LoVo (cell line): ENCODE measurements around the gene PAXX.
"Not testable (repeated sequence)": the region's sequence is repeated elsewhere in the genome, so short reads cannot be mapped to it uniquely, and the experiment has no call there.

ENCODE experiments used
- DNase-seq: peaks from one replicate; pipeline ENCODE4 v3.0.0-alpha.2; 2016; ENCODE audit warnings: low spot score

PAXX gene

DNA sequence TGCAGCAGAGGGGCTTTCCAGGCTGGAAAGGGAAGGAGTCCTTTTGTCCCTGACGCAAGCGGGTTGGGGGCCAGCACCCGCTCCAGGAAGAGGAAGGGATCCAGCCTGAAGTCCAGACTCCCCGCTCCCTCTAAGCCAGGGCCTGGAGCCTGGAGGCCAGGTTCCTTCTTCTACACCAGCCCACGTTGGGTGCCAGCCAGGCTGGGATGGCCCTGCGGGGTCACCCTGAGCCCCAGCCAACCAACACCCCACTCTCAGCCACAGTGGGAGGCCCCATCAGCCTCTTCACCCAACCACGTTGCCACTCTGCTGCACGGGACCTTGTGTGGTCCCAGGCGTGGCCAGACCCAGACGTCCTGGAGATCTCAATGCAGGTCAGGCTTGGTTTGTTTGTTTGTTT is 40.6 kb downstream of the PAXX start:
- DNase-seq: no peak

DNA sequence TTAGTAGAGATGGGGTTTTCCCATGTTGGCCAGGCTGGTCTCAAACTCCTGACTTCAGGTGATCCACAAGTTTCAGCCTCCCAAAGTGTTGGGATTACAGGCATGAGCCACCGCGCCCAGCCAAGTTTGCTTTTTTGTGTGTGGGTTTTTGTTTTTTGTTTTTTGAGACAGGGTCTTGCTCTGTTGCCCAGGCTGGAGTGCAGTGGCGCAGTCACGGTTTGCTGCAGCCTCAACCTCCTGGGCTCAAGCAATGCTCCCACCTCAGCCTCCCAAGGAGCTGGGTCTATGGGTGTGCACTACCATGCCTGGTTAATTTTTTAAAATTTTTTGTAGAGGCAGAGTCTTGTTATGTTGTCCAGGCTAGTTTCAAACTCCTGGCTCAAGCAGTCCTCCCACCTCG is 41.3 kb downstream of the PAXX start:
- not testable (repeated sequence) for DNase-seq

DNA sequence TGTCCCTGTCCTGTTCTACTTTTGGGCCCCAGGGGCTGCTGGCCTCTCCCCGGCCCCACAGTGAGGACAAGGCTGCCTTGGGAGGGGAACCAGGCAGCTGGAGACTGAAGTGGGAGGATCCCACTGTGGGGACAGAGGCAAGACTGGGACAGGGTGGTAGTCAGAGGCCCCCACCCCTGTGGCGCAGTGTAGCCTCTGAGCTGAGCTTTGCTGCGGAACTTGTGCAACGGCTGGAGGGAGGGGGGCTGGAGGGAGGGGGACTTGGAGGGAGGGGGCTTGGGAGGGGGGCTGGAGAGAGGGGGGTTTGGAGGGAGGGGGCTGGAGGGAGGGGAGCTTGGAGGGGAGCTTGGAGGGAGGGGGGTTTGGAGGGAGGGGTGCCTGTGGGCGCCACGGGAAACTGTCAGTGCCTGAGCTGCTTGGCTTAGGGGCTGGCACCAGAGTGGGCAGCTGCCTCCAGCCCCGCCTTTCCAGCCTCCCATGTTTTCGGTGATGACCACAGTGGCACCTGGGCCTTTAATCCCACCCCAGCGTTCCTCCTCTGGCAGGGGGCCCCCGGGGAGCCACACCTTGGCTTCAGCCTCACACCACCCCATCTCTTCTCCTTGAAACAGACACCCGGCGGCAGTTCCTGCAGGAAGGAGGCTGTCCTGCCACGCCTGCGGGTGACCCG is 42.0 kb downstream of the PAXX start:
- peak; percentile 2 for DNase-seq

DNA sequence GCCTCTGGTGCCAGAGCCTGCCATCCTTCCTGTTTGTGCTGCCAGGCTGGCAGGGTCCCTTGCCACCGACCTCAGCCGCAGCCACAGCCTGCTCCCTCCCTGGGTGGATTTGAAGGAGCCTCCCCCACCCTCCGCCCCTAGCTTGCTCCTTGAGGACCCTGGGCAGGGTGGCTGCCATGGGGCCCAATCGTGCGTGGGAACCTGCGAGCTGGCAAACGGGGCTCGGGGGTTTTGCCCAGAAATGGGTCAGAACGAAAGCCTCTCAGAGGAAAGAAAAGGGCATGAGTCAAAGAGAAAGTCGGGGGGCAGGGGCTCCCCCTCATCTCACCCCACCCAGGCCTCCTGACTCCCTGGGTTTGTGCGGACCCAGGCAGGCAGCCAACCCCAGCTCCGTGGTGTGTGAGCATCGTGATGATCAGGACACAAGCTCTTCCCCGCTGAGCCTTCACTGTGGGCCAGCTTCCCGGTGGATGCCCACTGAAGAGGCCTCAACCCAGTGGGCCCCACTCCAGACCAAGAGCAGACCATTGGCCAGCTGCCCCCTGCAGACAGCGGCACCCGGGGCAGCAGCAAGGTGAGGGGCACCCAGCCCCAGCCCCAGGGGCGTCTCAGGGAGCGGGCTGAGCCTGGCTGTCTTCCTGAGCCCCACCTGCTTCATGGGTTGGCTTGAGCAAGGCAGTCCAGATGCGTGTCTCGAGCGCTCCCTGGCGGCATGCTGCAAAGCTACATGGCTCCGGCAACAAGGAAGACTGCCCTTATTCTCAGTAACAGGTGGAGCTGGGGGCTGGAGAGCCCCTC is 42.7 kb downstream of the PAXX start:
- peak; percentile 82 for DNase-seq

DNA sequence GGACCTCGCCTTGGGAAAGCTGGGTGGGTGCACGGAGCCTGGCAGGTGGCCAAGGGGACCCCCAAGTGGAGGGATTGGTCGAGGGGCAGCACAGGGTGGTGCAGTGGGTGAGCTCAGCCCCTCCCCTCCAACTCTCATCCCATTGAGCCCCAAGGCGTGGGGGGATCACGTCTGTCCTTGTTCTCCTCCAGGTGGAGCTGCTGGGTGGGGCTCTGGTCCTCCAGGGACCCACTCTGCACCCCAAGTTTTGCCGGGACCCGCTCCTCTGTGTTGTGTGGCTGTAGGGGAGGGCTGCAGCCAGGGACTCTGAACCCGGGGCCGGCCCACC is 43.2 kb downstream of the PAXX start:
- DNase-seq: no peak

DNA sequence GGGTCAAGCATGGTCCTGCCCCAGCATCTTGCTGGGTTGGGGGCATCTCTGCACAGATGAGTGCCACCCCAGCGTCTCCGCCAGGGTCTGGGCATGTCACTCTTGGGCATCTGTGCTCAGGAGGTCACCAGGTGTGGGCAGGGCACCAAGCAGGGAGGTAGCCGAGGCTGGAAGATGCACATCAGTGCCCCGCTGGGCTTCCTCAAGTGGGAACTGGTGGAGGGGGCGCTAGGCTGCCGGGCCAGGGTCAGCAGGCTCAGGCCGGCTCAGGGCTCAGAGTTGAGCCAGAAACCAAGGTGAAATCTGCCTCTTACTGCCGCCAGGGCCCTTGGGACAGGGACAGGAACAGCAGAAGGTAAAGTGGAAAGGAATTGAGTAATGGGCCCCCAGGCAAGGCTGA is 43.7 kb downstream of the PAXX start:
- DNase-seq: no peak

DNA sequence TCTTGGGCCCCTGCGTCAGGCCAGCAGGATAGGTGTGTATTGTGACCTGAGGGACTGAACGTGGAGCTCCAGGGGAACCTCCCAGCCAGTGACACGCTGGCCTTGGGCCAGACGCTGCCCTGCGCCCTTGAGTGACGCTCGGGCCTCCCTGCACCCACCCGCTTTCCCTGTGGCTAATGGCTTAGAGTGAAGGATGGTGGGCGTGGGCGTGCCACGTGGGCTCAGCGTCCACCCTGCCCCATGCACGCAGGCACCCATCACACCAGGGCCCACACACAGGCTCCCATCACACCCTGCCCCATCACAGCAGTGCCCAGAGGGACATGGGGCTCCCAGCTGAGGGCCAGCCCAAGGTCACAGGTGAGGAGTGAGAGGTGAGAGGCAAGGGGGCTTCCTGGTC is 44.8 kb downstream of the PAXX start:
- DNase-seq: no peak

DNA sequence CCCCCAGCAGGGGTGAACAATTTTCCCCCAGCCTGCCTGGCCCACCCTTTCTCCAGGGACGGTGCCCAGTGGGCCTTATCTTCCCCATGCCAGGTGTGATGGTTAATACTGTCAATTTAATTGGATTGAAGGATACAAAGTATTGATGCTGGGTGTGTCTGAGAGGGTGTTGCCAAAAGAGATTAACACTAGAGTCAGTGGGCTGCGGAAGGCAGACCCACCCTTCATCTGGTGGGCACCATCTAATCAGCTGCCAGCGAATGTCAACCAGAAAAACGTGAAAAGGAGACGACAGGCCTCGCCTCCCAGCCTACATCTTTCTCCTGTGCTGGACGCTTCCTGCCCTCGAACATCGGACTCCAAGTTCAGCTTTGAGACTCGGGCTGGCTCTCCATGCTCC is 45.3 kb downstream of the PAXX start:
- no peak for DNase-seq

DNA sequence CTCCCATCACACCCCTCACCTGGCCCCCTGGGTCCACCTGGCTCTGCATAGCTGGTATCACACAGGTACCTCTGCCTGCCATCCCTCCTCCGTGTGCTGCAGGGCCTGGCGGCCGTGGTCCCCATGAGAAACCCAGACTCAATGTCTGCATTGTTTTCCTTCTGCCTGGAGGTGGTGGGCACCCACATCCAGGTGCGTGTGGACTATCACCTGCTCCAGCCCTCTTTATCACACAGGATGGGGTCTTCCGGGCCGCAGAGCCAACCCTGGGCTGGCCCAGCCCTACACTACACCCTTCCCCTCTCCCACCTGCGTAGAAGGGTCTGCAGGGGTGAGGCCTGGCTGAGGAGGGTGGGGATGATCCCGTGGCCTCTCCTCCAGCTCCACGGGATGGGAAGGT is 46.7 kb downstream of the PAXX start:
- DNase-seq: no peak

DNA sequence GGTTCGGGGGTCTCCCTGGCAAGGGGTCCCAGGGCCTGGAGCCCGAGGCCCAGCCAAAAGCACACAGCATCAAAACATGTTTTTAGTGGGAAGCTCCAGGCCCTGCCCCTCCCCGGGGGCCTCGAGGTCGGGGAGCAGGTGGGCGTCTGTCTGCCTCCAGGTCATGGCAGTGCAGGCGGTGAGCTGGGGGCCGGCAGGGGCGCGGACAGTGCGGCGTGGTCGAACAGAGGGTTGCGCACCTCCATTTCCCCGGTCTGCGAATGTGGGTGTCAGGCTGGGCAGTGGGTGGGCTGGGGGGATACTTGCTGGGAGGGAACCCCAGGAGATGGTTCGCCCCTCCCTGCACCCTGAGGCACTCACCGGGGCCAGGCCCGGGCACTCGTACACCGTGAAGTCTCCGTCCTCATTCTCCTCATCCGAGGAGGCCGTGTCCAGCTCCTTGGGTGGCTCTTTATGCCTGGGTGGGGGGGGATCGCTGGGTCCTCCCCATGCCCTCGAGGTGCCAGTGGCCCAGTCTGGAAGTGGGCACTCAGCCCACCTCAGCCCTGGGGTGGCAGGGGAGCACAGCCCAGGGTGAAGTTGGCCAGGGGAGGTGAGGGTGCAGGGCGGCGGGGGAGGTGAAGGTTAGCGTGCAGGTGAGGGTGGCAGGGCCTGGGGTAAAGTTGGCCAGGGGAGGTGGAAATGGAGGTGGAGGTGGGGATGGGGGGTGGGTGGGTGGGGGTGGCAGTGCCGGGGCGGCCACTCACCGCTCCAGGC is 47.6 kb downstream of the PAXX start:
- DNase-seq: no peak

DNA sequence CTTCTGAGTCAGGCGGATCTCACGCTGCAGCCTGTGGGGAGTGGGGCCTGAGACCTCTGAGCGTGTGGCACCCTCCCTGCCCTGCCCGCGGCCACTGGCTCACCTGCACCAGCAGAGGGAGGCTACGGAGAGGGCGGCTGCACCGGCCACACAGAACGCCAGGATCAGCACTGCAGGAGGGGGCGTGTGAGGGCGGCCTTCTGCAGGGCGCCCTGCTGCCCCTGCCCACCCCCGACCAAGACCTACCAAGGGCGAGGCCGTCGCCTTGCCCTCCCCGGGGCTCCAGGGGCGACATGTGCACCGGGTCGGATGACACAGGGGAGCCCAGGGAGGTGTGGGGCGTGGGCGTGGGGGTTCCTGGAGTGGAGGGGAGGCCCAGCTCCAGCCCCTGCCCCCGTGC is 48.3 kb downstream of the PAXX start:
- no peak for DNase-seq

DNA sequence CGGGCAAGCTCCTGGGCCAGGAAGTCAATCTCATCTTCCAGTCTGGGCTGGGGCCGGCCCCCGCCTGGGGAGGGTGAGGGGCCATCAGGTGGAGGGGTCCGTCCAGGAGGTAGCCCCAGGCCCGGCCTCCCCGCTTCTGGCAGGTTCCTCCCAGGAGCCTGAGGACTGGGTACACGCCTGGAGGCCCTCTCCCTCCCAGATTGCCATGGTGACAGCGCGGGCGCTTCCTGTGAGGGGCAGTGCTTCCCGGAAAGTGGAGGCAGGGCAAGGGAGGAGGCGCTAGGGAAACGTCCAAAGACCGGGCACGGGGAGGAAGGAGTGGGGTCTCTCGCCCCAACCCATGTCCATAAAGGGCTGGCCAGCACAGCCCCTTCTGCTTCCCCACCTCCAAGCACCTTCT is 48.9 kb downstream of the PAXX start:
- no peak for DNase-seq

DNA sequence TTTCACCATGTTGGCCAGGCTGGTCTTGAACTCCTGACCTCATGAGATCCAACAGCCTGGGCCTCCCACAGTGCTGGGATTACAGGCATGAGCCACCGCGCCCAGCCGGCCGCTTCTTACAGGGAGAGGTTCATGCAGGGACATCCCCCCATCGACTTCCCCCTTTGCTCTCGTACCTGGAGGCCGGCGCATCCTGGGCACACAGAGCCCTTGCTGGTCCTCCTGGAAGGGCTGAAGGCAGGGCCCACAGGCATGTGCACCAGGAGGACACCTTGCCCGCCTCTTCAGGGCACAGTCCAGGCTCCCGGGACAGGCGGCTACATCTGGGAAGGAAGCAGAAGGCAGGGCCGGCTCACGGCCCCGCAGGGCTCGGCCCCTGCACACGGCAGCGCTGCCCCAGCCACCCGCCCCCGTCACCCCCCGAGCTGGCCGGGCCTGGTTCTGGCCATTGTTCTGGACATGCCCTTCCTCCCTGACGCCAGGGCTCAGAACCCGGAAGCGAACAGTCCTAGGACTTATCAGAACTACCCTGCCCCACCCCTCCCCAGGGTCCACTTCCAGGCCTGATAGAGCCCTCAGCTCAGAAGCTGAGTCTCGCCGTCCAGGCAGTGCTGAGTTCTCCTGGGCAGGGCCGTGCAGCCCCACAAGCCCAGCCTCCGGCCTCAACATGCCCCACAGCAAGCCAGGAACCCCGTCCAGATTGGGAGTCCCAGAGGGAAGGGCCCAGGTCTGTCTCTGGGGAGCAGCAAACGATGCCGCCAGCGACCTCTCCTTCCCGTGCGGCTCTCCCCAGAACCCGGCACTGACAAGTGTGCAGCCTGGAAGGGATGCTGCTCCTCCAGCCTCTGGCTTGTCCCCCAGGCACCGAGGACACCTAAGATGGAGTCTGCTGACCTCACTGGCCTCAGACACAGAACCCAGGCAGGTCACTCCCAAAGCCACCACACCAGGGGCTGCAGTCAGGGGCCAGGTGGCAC is 50.8 kb downstream of the PAXX start:
- DNase-seq: no peak
